Keratinocyte (primary cell): ENCODE results near the gene IFNA14.

Experiments used
- CTCF ChIP-seq, 3 experiments: IDR thresholded peaks in 1 of 3; conservative IDR thresholded peaks in 1 of 3; optimal IDR thresholded peaks in 1 of 3; 2 replicates in 2 of 3; 3 replicates in 1 of 3; pipeline versions ENCODE3 to v1.5.1; 2011; ENCODE audit warnings: low read length in 3 of 3, mild to moderate bottlenecking in 3 of 3, moderate library complexity in 2 of 3, control low read depth in 1 of 3, inconsistent platforms in 1 of 3; ENCODE audit not compliant: insufficient read depth in 2 of 3; ENCODE audit errors: extremely low read depth in 1 of 3
- EZH2 ChIP-seq: IDR thresholded peaks from one replicate; pipeline ENCODE4 v1.6.1; 2012; ENCODE audit warnings: inconsistent platforms, mild to moderate bottlenecking, low read length, moderate library complexity

GRCh38 chr9:21266733-21267484, 27.1 kb upstream of the IFNA14 start:
- TF ChIP-seq CTCF (optimal IDR thresholded peaks at IDR 0.05 in 1 of 3, IDR thresholded peaks at IDR 0.05 in 1 of 3, conservative IDR thresholded peaks at IDR 0.05 in 1 of 3; ENCODE audit: extremely low read depth in 1 of 3, insufficient read depth in 2 of 3, low read length in 3 of 3): no peak
- TF ChIP-seq EZH2: no peak
